GM12891 (cell line): ENCODE data around the gene CEBPZOS.

Source experiments
- PAX5 ChIP-seq: IDR thresholded peaks from 2 replicates; pipeline ENCODE4 v1.6.1; 2011; ENCODE audit warnings: low read length, moderate library complexity, mild to moderate bottlenecking; ENCODE audit not compliant: insufficient read depth, severe bottlenecking
- POLR2A ChIP-seq: IDR thresholded peaks from 2 replicates; pipeline ENCODE4 v1.6.1; 2011; ENCODE audit warnings: low read depth, low read length, control low read depth
- POLR2AphosphoS5 ChIP-seq: IDR thresholded peaks from 2 replicates; pipeline ENCODE4 v1.6.1; 2011; ENCODE audit warnings: low read depth, low read length, control low read depth
- POU2F2 ChIP-seq: IDR thresholded peaks from 2 replicates; pipeline ENCODE4 v1.6.1; 2011; ENCODE audit warnings: low read depth, mild to moderate bottlenecking, control low read depth, low read length, moderate library complexity
- TAF1 ChIP-seq: IDR thresholded peaks from 2 replicates; pipeline ENCODE4 v1.6.1; 2011; ENCODE audit warnings: low read depth, low read length, control low read depth

DNA sequence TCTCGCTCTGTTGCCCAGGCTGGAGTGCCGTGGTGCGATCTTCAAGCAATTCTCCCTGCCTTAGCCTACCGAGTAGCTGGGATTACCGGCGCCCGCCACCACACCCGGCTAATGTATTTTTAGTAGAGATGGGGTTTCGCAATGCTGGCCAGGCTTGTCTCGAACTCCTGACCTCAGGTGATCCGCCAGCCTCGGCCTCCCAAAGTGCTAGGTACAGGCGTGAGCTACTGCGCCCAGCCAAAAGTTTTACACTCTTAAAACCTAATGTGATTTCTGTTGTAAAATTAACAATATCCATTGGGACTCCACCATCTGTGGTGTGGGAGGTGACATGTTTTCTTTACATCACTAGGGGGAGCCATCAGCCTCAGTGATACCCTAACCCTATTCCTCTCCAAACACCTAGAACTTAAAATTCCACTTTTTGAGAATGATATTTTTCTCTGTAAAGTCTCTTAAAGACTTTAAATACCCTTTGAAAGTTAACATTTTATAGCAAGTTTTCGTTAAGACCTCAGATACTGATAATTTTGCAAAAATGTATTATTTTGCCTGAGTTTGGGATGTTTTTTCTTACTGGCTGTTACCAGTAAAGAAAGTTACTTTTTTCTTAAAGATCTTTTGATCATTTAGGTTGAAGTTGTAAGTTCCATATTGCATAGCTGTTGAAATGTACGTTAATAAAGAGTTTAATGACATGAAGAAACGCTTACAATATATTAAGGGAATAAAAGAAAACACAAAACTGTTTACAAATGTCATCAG, 27.9 kb upstream of the CEBPZOS start:
- TF ChIP-seq POLR2A = no peak
- no peak for TF ChIP-seq POU2F2
- no peak for TF ChIP-seq POLR2AphosphoS5
- no peak for TF ChIP-seq PAX5
- TF ChIP-seq TAF1 = no peak
